Sigmoid colon (tissue), 7 donors: Measurements from ENCODE around the gene LHPP. TPM values are rescaled to one million over a fixed set of nuclear protein-coding genes. Genes with fewer than 3 reads are reported as not detected.

Experiments used
- DNase-seq: peaks from one replicate; pipeline ENCODE4 v3.0.0-alpha.2; 2019
- H3K27ac ChIP-seq, 4 donors: fragments of 200-600 bp; sonication (generic); one replicate each; pipeline ENCODE4 v1.5.1; 2016 to 2019; ENCODE audit warnings: mild to moderate bottlenecking in 1 of 4
- H3K27me3 ChIP-seq, 3 donors: fragments of 200-600 bp; sonication (generic); one replicate each; pipeline ENCODE4 v1.5.1; 2019; ENCODE audit warnings: mild to moderate bottlenecking in 1 of 3
- H3K36me3 ChIP-seq, 4 donors: fragments of 200-600 bp; sonication (generic); one replicate each; pipeline ENCODE4 v1.5.1; 2016 to 2019
- H3K4me1 ChIP-seq, 4 donors: fragments of 200-600 bp; sonication (generic); one replicate each; pipeline ENCODE4 v1.5.1; 2017 to 2019
- H3K4me3 ChIP-seq, 4 donors: fragments of 200-600 bp; sonication (generic); one replicate each; pipeline ENCODE4 v1.5.1; 2017 to 2019; ENCODE audit warnings: mild to moderate bottlenecking in 2 of 4, moderate library complexity in 1 of 4
- H3K9me3 ChIP-seq, 4 donors: fragments of 200-600 bp in 3 of 4; sonication (generic) in 3 of 4; one replicate each; pipeline versions ENCODE4 v1.5.1 to v1.6.1; 2013 to 2019
- EP300 ChIP-seq, 4 donors: sonication (generic); formaldehyde crosslinking; IDR thresholded peaks; one replicate each; pipeline ENCODE4 v1.6.1; 2017; ENCODE audit warnings: antibody characterized with exemption in 4 of 4
- POLR2A ChIP-seq, 2 donors: fragments of 450-650 bp; IDR thresholded peaks; one replicate each; pipeline ENCODE4 v1.6.1; 2016; ENCODE audit warnings: antibody characterized with exemption in 2 of 2, mild to moderate bottlenecking in 2 of 2, moderate library complexity in 2 of 2
- POLR2AphosphoS5 ChIP-seq, 4 donors: sonication (generic); formaldehyde crosslinking; IDR thresholded peaks; one replicate each; pipeline ENCODE4 v1.6.1; 2017; ENCODE audit warnings: antibody characterized with exemption in 4 of 4
- WGBS, 2 donors: extraction: QIAGEN DNeasy Blood & Tissue Kit; methylation state at CpG; one replicate each; pipeline ENCODE4 v1.1.7; 2013; 5-methylcytosine and 5-hydroxymethylcytosine counted together
- intact Hi-C: fragments of 100-400 bp; cut with DNase I; formaldehyde crosslinking; loops from one replicate; pipeline ENCODE4 v1.15.1; 2023
- polyA plus RNA-seq, 3 donors: library from polyadenylated mRNA; stranded (reverse); fragments of 200-250 nt; gene quantifications; one replicate each; pipeline ENCODE4 v1.2.3, GENCODE V29; 2013
- total RNA-seq, 4 donors: library from RNA; depleted of rRNA; stranded (reverse); fragments of >200 nt; gene quantifications; one replicate each; pipeline ENCODE4 v1.1.0, GENCODE V29; 2016
- TF ChIP-seq, protein P1 (sequence below), 4 experiments: fragments of 450-650 bp in 3 of 4; fragments of 200-600 bp in 1 of 4; IDR thresholded peaks; one replicate each; pipeline ENCODE4 v1.5.1; 2016 to 2019; ENCODE audit warnings: antibody characterized with exemption in 4 of 4, mild to moderate bottlenecking in 3 of 4, moderate library complexity in 2 of 4
- donor health status: healthy with polysubstance abuse.
- donor health status: Bipolar disorder and iron deficiency.
- donor health status: healthy.

The LHPP gene
- total and polyA plus RNA-seq, 7 donors = 17.1 to 35.7 (median 20.6) TPM

DNA sequence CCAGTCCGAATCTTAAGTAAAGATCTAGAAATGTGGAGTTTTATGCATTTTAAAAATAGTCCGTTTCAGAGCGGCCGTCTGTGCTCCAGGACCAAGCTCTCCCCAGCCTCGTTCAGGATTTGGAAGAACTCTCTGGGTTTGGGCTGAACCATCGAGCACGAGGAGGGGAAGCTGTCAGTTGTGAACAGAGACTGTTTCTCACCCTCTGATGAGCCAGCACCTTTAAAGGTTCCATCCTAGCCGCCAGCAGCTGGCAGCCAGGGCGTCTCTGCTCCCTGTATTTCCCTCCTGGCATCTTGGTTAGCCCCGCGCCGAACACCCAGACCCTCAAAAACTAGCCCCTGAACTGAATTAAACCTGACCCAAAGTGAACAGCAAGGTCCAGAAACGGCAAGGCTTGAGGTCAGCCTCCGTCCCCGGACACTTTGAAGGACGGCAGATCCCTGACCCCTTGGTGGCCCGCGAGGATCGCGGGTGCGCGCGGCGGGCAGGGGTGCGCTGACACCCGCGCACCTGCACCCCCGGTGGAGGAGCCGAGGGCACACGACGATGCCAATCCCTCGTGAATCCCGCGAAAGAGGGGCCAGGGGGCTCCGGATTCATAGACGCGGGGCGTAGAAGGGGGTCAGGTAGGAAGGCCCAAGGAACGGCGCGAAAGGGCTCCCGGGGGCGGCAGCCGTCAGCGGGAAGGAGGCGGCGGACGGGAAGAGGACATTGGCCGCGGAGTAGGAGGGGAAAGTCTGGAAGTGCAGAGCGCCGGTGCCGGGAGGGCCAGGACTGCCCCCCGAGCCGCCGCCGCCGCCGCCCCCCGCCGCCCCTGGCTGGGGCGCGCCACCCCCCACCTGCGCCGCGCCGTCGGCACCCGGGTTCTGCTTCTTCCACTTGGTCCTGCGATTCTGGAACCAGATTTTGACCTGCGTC is 14.5 kb upstream of the LHPP start:
- H3K27me3 ChIP-seq = peaks cover 54 to 99% (median 65%) of the 10 kb centered on the region in 3 donors
- WGBS, 2 donors = 13 to 19% methylated on average over 71 of the region's 71 CpGs
- TF ChIP-seq POLR2A (IDR thresholded peaks at IDR 0.05) (no peak), EP300 (IDR thresholded peaks at IDR 0.05) (no peak), POLR2AphosphoS5 (IDR thresholded peaks at IDR 0.05) (no peak)
- no peak for DNase-seq
- no peaks in the 10 kb centered on the region for H3K9me3 ChIP-seq
- H3K4me1 ChIP-seq = peaks cover 0 to 36% (median 34%) of the 10 kb centered on the region in 4 donors
- no peaks in the 10 kb centered on the region for H3K36me3 ChIP-seq
- no peak overlapping the region for H3K27ac ChIP-seq
- H3K4me3 ChIP-seq = peak overlapping the region in 2 of 4 donors; percentile 25 to 35
- intact Hi-C loops = no loop called here

DNA sequence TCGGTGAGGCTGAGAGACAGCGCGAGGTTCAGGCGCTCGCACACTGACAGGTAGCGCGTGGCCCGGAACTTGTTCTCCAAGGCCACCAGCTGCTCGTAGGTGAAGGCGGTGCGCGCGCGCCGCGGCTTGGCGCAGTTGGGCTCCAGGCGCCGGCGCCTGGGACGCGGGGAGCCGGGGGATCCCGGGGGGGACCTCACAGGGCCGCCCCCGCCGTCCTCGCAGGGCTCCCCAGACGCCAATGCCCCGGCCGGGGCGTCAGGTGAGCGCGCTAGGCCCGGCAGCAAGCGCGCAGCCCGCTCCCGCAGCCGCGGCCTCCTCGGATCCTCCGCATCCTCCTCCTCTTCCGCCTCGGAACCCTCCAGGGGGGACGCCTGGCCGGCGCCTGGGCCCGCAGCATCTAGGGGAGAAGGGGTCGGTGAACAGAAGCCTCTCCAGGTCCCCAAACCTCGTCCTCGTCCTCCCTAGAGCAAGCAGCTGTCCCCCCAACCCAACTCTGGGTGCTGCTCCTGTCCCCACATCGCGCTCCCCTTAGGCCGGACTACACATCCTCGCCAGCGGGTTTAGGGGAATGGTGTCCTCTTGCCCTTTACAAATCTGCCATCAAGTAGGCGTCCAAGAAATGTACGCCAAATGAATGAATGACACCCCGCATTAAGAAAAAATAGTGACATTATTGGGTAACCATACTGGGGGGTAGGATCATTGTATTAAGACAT is 13.7 kb upstream of the LHPP start:
- H3K36me3 ChIP-seq = no peaks in the 10 kb centered on the region
- H3K27me3 ChIP-seq = peaks cover 54 to 100% (median 66%) of the 10 kb centered on the region in 3 donors
- peaks cover 0 to 36% (median 34%) of the 10 kb centered on the region in 4 donors for H3K4me1 ChIP-seq
- no peak for DNase-seq
- peak overlapping the region in 2 of 4 donors; percentile 25 to 35 for H3K4me3 ChIP-seq
- H3K27ac ChIP-seq = no peak overlapping the region
- H3K9me3 ChIP-seq = no peaks in the 10 kb centered on the region
- no peak for TF ChIP-seq EP300 (IDR thresholded peaks at IDR 0.05)
- no peak for TF ChIP-seq POLR2A (IDR thresholded peaks at IDR 0.05)
- TF ChIP-seq, protein P1, sequence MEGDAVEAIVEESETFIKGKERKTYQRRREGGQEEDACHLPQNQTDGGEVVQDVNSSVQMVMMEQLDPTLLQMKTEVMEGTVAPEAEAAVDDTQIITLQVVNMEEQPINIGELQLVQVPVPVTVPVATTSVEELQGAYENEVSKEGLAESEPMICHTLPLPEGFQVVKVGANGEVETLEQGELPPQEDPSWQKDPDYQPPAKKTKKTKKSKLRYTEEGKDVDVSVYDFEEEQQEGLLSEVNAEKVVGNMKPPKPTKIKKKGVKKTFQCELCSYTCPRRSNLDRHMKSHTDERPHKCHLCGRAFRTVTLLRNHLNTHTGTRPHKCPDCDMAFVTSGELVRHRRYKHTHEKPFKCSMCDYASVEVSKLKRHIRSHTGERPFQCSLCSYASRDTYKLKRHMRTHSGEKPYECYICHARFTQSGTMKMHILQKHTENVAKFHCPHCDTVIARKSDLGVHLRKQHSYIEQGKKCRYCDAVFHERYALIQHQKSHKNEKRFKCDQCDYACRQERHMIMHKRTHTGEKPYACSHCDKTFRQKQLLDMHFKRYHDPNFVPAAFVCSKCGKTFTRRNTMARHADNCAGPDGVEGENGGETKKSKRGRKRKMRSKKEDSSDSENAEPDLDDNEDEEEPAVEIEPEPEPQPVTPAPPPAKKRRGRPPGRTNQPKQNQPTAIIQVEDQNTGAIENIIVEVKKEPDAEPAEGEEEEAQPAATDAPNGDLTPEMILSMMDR (IDR thresholded peaks at IDR 0.05) = no peak
- TF ChIP-seq POLR2AphosphoS5 (IDR thresholded peaks at IDR 0.05) = no peak
- WGBS, 2 donors = 3 to 4% methylated on average over 60 of the region's 60 CpGs
- intact Hi-C loops = no loop called here

DNA sequence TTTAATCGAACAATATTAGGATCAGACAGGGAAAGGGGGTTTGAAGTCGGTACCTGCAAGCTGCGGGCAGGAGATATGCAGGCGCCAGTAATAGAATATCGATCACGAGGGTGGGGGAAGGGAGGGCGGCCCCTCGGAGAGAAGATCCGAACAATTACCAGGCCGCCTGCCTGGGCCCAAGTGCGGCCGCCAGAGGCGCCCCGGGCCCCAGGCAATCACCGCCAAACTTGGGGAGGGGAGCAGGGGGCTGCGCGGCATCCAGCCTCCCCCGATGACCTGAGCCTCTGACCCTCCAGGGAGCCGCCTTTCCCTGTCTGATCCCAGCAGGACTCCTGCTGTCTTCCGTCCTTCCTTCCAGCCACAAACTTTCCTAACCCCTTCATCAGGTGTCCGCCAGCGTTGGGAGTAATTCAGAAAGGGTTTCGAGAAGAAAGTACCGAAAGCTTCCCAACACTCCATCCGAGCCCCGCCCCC is 12.9 kb upstream of the LHPP start:
- Histone ChIP-seq H3K9me3 (no peaks in the 10 kb centered on the region), H3K4me3 (no peak overlapping the region), H3K27ac (no peak overlapping the region), H3K36me3 (no peaks in the 10 kb centered on the region), H3K27me3 (peaks cover 51 to 99% (median 71%) of the 10 kb centered on the region in 3 donors), H3K4me1 (peaks cover 0 to 36% (median 34%) of the 10 kb centered on the region in 4 donors)
- DNase-seq = no peak
- intact Hi-C loops = no loop called here
- TF ChIP-seq, protein P1 (IDR thresholded peaks at IDR 0.05) = no peak
- TF ChIP-seq POLR2AphosphoS5 (IDR thresholded peaks at IDR 0.05) (no peak), POLR2A (IDR thresholded peaks at IDR 0.05) (no peak), EP300 (IDR thresholded peaks at IDR 0.05) (no peak)
- 3% methylated on average over 26 of the region's 26 CpGs for WGBS, 2 donors

DNA sequence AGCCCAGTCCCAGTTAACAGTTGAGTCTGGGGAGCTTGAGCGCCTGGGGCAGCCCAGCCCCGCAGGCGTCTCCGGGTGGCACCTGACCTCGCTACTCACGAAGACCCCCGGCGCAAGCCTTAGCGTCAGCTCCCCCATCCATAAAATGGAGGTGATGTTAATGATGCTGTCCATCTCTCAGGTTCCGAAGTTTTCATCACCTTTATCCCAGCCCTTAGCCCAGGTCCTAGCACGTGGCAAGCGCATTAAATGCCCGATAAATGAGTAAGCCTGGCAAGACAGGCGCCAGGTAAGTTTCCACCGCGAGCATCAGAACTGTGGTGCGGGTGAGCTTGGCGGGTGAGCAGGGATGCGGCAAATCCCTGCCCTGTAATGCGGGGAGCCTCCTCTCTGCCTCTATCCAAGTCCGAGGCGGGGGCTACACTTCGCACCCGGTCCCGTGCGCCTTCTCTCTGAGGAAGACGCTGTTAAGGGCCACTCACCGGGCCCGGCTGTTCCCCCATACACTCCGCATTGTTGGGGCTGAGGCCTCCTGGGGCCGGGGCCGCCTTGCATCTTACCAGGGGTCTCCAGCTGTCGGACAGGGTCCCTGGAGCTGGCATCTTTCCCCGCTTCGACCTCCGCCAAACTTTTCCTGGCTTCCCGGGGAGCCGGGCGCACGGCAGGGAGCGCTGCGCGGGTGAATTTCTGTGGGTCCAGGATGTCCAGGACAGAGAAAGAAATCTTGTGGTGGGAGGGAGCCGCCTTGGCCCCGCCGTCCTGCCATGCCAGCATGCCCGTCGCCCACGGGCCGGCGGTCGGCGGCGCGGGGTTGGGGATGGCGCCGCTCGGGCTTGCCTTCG is 12.2 kb upstream of the LHPP start:
- 2 to 3% methylated on average over 59 of the region's 59 CpGs for WGBS, 2 donors
- DNase-seq = no peak
- Histone ChIP-seq H3K27me3 (peaks cover 48 to 99% (median 69%) of the 10 kb centered on the region in 3 donors), H3K36me3 (no peaks in the 10 kb centered on the region), H3K4me1 (peaks cover 0 to 36% (median 34%) of the 10 kb centered on the region in 4 donors), H3K27ac (no peak overlapping the region), H3K4me3 (peak overlapping the region in 2 of 4 donors; percentile 25 to 35), H3K9me3 (no peaks in the 10 kb centered on the region)
- TF ChIP-seq EP300 (IDR thresholded peaks at IDR 0.05) (no peak), POLR2A (IDR thresholded peaks at IDR 0.05) (no peak), POLR2AphosphoS5 (IDR thresholded peaks at IDR 0.05) (no peak)
- TF ChIP-seq, protein P1 (IDR thresholded peaks at IDR 0.05) = no peak
- intact Hi-C loops = no loop called here
